GM12865 (cell line): ENCODE measurements around the gene ADARB2.

Experiments
- DNase-seq: peaks from one replicate; pipeline ENCODE4 v3.0.0; 2010; ENCODE audit warnings: low read depth
- H3K4me3 ChIP-seq: 2 replicates; pipeline ENCODE4 v1.5.1; 2011; ENCODE audit warnings: mild to moderate bottlenecking, low read depth, low read length, control low read depth
- TF ChIP-seq, protein P1 (sequence below): IDR thresholded peaks from 2 replicates; pipeline ENCODE4 v1.5.1; 2011; ENCODE audit warnings: low read length, control low read depth, low read depth, inconsistent platforms; ENCODE audit not compliant: insufficient read depth; ENCODE audit errors: missing control alignments

Gene ADARB2

DNA sequence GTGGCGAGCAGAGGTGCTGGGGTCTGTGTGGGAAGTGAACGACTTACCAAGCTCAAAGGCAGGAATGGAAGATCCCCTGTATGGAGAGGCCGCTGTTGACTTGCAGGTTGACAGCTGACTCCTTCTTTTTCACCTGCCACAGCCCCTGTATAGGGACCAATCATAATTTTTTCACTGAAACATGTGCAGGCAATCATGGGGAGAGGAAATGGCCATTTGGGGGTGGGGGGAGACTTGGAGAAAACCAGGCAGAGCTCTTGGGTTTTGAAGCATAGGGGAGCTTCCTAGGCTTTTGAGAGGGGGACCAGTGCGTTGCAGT is 579.8 kb downstream of the ADARB2 start:
- DNase-seq, result no peak
- TF ChIP-seq, protein P1, sequence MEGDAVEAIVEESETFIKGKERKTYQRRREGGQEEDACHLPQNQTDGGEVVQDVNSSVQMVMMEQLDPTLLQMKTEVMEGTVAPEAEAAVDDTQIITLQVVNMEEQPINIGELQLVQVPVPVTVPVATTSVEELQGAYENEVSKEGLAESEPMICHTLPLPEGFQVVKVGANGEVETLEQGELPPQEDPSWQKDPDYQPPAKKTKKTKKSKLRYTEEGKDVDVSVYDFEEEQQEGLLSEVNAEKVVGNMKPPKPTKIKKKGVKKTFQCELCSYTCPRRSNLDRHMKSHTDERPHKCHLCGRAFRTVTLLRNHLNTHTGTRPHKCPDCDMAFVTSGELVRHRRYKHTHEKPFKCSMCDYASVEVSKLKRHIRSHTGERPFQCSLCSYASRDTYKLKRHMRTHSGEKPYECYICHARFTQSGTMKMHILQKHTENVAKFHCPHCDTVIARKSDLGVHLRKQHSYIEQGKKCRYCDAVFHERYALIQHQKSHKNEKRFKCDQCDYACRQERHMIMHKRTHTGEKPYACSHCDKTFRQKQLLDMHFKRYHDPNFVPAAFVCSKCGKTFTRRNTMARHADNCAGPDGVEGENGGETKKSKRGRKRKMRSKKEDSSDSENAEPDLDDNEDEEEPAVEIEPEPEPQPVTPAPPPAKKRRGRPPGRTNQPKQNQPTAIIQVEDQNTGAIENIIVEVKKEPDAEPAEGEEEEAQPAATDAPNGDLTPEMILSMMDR, result no peak
- no peak overlapping the region for H3K4me3 ChIP-seq

DNA sequence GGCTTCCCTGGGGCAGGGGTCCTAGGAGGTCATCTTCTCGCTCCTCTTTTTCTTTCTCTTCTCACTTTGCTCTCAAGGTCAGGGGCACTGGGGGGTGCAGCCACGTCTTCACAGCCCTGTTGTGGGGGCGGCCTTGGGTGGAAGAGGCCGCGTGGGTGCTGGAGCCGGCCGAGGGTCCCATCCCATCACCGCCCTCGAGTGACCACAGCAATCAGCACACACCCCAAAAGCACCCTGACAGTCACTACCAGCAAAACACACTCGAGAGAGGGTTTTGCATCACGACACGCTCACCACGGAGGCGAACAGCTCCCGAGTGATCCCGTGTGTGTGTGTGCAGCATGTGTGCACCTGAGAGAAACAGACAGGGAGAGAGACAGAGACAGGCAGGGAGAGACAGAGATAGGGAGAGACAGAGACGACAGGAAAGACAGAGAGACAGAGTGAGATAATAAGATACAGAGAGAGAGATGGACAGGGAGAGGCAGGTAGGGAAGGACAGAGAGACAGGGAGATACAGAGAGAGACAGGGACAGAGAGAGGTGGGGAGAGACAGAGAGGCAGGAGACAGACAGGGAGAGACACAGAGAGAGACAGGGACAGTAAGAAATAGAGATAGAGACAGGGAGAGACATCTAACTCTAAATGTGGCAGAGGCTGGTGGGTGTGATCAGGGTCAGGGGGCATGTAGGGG is 580.3 kb downstream of the ADARB2 start:
- DNase-seq, result no peak
- TF ChIP-seq, protein P1, result no peak
- no peak overlapping the region for H3K4me3 ChIP-seq

DNA sequence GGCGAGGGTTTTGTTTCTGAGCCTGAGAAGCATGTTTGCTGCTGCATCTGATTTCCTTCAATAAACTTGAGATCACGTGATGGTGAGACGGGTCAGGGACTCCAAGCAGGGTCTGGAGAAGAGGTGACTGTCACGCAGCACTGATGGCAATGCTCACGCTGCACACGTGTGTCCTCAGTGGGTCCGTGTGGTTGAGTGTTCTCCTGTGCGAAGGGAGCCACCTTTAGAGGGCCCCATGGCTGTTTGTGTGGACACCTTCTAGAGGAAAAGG is 580.8 kb downstream of the ADARB2 start:
- no peak overlapping the region for H3K4me3 ChIP-seq
- TF ChIP-seq, protein P1, result no peak
- no peak for DNase-seq

DNA sequence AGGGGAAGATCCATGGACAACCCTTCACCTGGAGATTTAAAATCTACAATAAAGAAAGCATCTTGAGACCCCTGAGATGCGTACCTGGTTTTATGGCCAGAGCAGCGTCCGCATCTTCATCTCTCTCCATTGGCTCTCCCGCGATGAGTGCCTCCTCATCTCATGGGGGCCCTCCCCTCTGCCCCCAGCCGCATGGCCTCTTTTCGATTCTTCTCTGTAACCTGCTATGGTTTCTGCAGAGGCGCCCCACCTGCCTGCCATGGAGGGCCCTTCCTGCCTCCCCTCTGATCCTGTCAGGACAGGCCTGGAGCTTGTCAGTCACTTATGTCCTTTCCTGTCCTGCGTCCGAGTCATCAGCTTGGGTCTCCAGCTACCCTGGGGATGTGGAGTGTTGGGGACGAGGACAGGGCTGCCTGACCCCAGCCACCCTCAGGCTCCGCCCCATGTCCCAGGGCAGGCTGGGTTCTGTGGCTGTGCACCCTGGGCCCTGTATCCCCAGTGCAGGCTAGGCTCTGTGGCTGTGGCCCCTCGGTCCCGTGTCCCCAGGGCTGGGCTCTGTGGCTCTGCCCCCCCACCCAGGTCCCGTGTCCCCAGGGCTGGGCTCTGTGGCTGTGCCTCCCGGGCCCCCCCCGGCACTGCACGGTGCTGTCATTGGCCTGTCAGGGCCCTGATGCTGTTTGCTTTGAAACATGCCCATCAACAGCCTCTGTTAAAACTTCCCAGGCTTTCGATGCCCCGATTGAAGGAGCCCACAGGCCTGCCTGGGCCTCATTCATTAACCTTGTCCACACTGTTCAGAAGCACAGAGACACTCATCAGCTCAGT is 581.3 kb downstream of the ADARB2 start:
- no peak overlapping the region for H3K4me3 ChIP-seq
- no peak for DNase-seq
- TF ChIP-seq, protein P1, result no peak

DNA sequence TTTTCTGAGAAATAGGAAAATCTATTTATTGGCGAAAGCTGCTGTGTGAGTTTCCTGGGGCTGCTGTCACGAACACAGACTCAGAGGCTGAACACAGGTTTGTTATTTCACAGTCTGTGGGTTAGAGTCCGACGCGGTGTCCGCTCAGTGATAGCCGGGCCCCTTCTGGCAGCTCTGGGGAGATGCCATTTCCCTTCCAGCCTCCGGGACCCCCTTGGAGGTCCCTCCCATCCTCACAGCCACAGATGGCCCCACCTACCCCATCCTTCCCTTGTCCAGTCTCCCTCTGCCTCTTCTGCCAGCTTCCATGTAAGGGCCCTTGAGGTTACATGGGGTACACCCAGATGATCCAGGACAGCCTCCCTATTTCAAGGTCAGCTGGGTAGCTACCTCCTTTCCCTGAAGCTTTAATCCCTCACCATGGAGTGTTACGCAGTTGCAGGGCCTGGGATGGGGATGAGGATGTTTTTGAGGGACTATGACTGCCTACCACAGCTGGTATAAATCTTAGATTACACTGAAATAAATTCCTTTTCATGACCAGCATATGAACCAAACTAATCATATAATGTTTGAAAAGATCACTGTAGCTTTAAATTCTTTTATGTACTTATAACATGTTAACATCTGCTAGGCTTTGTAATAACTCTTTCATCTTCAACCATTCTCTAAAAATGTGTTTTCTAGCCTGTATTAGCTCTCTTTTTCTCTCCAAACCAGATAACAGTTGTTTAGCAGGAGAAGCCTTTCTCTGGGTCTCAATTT is 582.6 kb downstream of the ADARB2 start:
- no peak overlapping the region for H3K4me3 ChIP-seq
- no peak for DNase-seq
- TF ChIP-seq, protein P1, result no peak

DNA sequence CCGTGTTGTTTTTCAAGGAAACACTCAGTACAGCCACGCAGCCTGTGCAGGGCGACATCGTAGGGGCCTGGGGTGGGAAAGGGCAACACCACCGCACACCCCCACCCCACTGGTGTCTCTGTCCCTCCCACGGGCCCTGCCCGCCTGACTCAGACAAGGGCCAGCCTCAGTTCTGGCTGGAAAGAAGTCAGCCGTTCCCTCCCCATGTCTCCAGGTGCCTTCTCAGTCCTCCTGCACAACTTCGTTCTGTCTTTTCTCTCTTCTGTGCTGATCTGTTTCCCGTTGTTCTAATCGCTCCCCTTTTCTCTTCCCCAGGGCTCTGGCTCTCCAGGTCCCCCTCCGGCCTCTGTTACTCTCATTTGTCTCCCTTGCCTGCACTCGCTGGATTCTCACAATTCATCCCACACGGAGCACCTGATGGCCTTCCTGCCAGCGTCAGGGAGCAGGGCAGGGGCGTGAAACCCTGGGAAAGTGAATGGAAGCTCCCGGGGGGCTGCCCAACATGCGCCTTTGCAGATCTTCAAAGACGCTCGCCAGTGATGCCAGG is 583.4 kb downstream of the ADARB2 start:
- TF ChIP-seq, protein P1, result no peak
- DNase-seq, result no peak
- H3K4me3 ChIP-seq, result no peak overlapping the region
